IMR-90 (cell line): Measurements from ENCODE around the gene ZC3HAV1L. TPM values are rescaled to one million over a fixed set of nuclear protein-coding genes. Genes with fewer than 3 reads are reported as not detected.

Experiments
- ATAC-seq: fragments of 200-7000 bp; cut with Tn5 transposase; 2 replicates; pipeline ENCODE4 v1.9.1; 2020; ENCODE audit warnings: low read depth, mild to moderate bottlenecking, moderate library complexity
- BruUV-seq: library from RNA; stranded (reverse); fragments of 400-500 nt; replicated peaks from 2 replicates; lab custom pipeline; 2021; lab: Mats Ljungman, UMichigan
- CTCF ChIA-PET: fragments of 300-600 bp; formaldehyde crosslinking; extraction: SDS; loops from one replicate; lab custom pipeline; 2021; ENCODE audit warnings: antibody characterized with exemption; lab: Yijun Ruan, JAX
- POLR2A ChIA-PET: fragments of 300-600 bp; sonication (Branson Sonifier 250); formaldehyde crosslinking; loops from one replicate; lab custom pipeline; 2022; ENCODE audit warnings: antibody characterized with exemption; ENCODE audit not compliant: unreplicated experiment; lab: Charles Lee
- DNase-seq: peaks from one replicate; pipeline ENCODE4 v3.0.0; 2013
- H2AFZ ChIP-seq: replicated peaks from 2 replicates; pipeline ENCODE3; 2013; ENCODE audit warnings: low read length, mild to moderate bottlenecking; ENCODE audit not compliant: poor library complexity
- H2AK5ac ChIP-seq: 2 replicates; pipeline ENCODE4 v1.6.1; 2013; ENCODE audit warnings: low read depth, low read length, inconsistent platforms
- H2AK9ac ChIP-seq: replicated peaks from 2 replicates; pipeline ENCODE3; 2013; ENCODE audit warnings: mild to moderate bottlenecking, low read depth, low read length, moderate library complexity; ENCODE audit not compliant: poor library complexity
- H2BK120ac ChIP-seq: 2 replicates; pipeline ENCODE4 v1.6.1; 2013; ENCODE audit warnings: low read depth, low read length, inconsistent platforms
- H2BK15ac ChIP-seq: 3 replicates; pipeline ENCODE4 v1.6.1; 2013; ENCODE audit warnings: low read depth, low read length, inconsistent platforms
- H2BK20ac ChIP-seq: 2 replicates; pipeline ENCODE4 v1.6.1; 2013; ENCODE audit warnings: low read depth, mild to moderate bottlenecking, inconsistent platforms, low read length, moderate library complexity
- H2BK5ac ChIP-seq: 2 replicates; pipeline ENCODE4 v1.6.1; 2013; ENCODE audit warnings: mild to moderate bottlenecking, low read depth, low read length, inconsistent platforms; ENCODE audit not compliant: poor library complexity, severe bottlenecking
- H3K14ac ChIP-seq: replicated peaks from 2 replicates; pipeline ENCODE4 v1.6.1; 2013; ENCODE audit warnings: low read depth, low read length, inconsistent platforms
- H3K18ac ChIP-seq: 2 replicates; pipeline ENCODE4 v1.6.1; 2013; ENCODE audit warnings: low read depth, low read length, control low read depth
- H3K23ac ChIP-seq: 2 replicates; pipeline ENCODE4 v1.6.1; 2013; ENCODE audit warnings: low read depth, low read length, inconsistent platforms
- H3K27ac ChIP-seq: 2 replicates; pipeline ENCODE4 v1.5.1; 2013; ENCODE audit warnings: mild to moderate bottlenecking, control low read depth, low read length; ENCODE audit not compliant: insufficient read depth
- H3K27me3 ChIP-seq: 2 replicates; pipeline ENCODE4 v1.6.1; 2013; ENCODE audit warnings: low read length; ENCODE audit not compliant: control insufficient read depth, insufficient read depth
- H3K36me3 ChIP-seq: 2 replicates; pipeline ENCODE4 v1.6.1; 2013; ENCODE audit warnings: low read length, mixed read lengths; ENCODE audit not compliant: control insufficient read depth, insufficient read depth
- H3K4ac ChIP-seq: 2 replicates; pipeline ENCODE4 v1.6.1; 2013; ENCODE audit warnings: low read depth, low read length, inconsistent platforms
- H3K4me1 ChIP-seq: 2 replicates; pipeline ENCODE4 v1.6.1; 2013; ENCODE audit warnings: low read length, mixed read lengths; ENCODE audit not compliant: control insufficient read depth, insufficient read depth
- H3K4me2 ChIP-seq: 2 replicates; pipeline ENCODE4 v1.6.1; 2013; ENCODE audit warnings: low read depth, mild to moderate bottlenecking, control low read depth, low read length, moderate library complexity
- H3K4me3 ChIP-seq: 2 replicates; pipeline ENCODE4 v1.5.1; 2013; ENCODE audit warnings: low read depth, mild to moderate bottlenecking, control low read depth, low read length, moderate library complexity; ENCODE audit not compliant: insufficient read depth
- H3K56ac ChIP-seq: 2 replicates; pipeline ENCODE4 v1.6.1; 2013; ENCODE audit warnings: low read length, inconsistent platforms; ENCODE audit not compliant: insufficient read depth; ENCODE audit errors: extremely low read depth
- H3K79me1 ChIP-seq, 2 experiments: 2 replicates each; pipeline ENCODE4 v1.6.1; 2013; ENCODE audit warnings: low read length in 2 of 2, inconsistent platforms in 1 of 2, low read depth in 1 of 2
- H3K9ac ChIP-seq: 2 replicates; pipeline ENCODE4 v1.6.1; 2013; ENCODE audit warnings: low read depth, low read length, control low read depth
- H3K9me1 ChIP-seq: 2 replicates; pipeline ENCODE4 v1.6.1; 2013; ENCODE audit warnings: low read length, inconsistent platforms; ENCODE audit not compliant: insufficient read depth
- H3K9me3 ChIP-seq: 2 replicates; pipeline ENCODE4 v1.6.1; 2013; ENCODE audit warnings: low read length; ENCODE audit not compliant: control insufficient read depth, insufficient read depth
- H4K20me1 ChIP-seq: 2 replicates; pipeline ENCODE4 v1.6.1; 2013; ENCODE audit warnings: low read length, inconsistent platforms; ENCODE audit not compliant: insufficient read depth
- H4K5ac ChIP-seq: 2 replicates; pipeline ENCODE4 v1.6.1; 2013; ENCODE audit warnings: mild to moderate bottlenecking, low read depth, low read length, control low read depth
- H4K8ac ChIP-seq, 2 experiments: 2 replicates each; pipeline ENCODE4 v1.6.1; 2013; ENCODE audit warnings: low read depth in 2 of 2, low read length in 2 of 2, control low read depth in 1 of 2, inconsistent platforms in 1 of 2
- H4K91ac ChIP-seq: 2 replicates; pipeline ENCODE4 v1.6.1; 2013; ENCODE audit warnings: low read depth, low read length, inconsistent platforms; ENCODE audit not compliant: insufficient read depth
- CEBPB ChIP-seq: IDR thresholded peaks from 2 replicates; pipeline ENCODE4 v1.6.1; 2012; ENCODE audit warnings: low read depth, low read length, improper control_type of control experiment
- CHD1 ChIP-seq: IDR thresholded peaks from 2 replicates; pipeline ENCODE4 v1.6.1; 2012; ENCODE audit warnings: low read depth, low read length, improper control_type of control experiment
- CTCF ChIP-seq: conservative IDR thresholded peaks from 2 replicates; pipeline ENCODE4 v1.5.1; 2012; ENCODE audit warnings: mild to moderate bottlenecking, low read depth, low read length, improper control_type of control experiment
- FOS ChIP-seq: fragments of 150-350 bp; IDR thresholded peaks from 2 replicates; pipeline ENCODE4 v1.6.1; 2016; ENCODE audit warnings: low read depth, low read length
- MAFK ChIP-seq: IDR thresholded peaks from 2 replicates; pipeline ENCODE4 v1.6.1; 2012; ENCODE audit warnings: low read depth, low read length, improper control_type of control experiment
- MXI1 ChIP-seq: IDR thresholded peaks from 2 replicates; pipeline ENCODE4 v1.6.1; 2012; ENCODE audit warnings: low read depth, mild to moderate bottlenecking, low read length, moderate library complexity, borderline replicate concordance
- NFE2L2 ChIP-seq: fragments of 150-350 bp; IDR thresholded peaks from 2 replicates; pipeline ENCODE4 v1.6.1; 2016; ENCODE audit warnings: low read depth, mild to moderate bottlenecking, low read length
- POLR2A ChIP-seq: IDR thresholded peaks from 2 replicates; pipeline ENCODE4 v1.6.1; 2012; ENCODE audit warnings: mild to moderate bottlenecking, low read depth, low read length
- RAD21 ChIP-seq: IDR thresholded peaks from 2 replicates; pipeline ENCODE4 v1.6.1; 2012; ENCODE audit warnings: low read length, improper control_type of control experiment
- RCOR1 ChIP-seq: IDR thresholded peaks from 2 replicates; pipeline ENCODE4 v1.6.1; 2012; ENCODE audit warnings: mild to moderate bottlenecking, low read length, improper control_type of control experiment; ENCODE audit not compliant: insufficient replicate concordance
- RFX5 ChIP-seq: IDR thresholded peaks from 2 replicates; pipeline ENCODE4 v1.8.0; 2012; ENCODE audit warnings: low read depth, mild to moderate bottlenecking, low read length, moderate library complexity
- SMC3 ChIP-seq: fragments of 150-350 bp; IDR thresholded peaks from 2 replicates; pipeline ENCODE4 v1.6.1; 2016; ENCODE audit warnings: low read depth, mild to moderate bottlenecking, antibody characterized with exemption, low read length, moderate library complexity
- dilution Hi-C: fragments of 300-500 bp; cut with HindIII; formaldehyde crosslinking; loops from one replicate; pipeline ENCODE4 v1.14.3; 2018; ENCODE audit warnings: low sequenced_read_pairs; ENCODE audit not compliant: unreplicated experiment
- in situ Hi-C: fragments of 300-500 bp; cut with MboI; formaldehyde crosslinking; loops from 3 replicates; pipeline ENCODE4 v1.14.3; 2019; ENCODE audit warnings: low sequenced_read_pairs, inconsistent platforms, mixed read lengths
- intact Hi-C: fragments of 100-400 bp; cut with micrococcal nuclease; formaldehyde crosslinking; loops from 2 replicates; pipeline ENCODE4 v1.10.0; 2022
- polyA plus RNA-seq, 3 experiments: library from polyadenylated mRNA; depleted of rRNA; stranded (reverse); fragments of >200 nt; gene quantifications; 2 replicates each; pipeline ENCODE4 v1.2.3, GENCODE V29; 2012; ENCODE audit warnings: low replicate concordance in 1 of 3
- total RNA-seq: library from RNA; depleted of rRNA; stranded (reverse); fragments of >200 nt; gene quantifications from 2 replicates; pipeline ENCODE4 v1.2.3, GENCODE V29; 2012
- TF ChIP-seq, protein P1 (sequence below): fragments of 150-350 bp; IDR thresholded peaks from 2 replicates; pipeline ENCODE4 v1.6.1; 2017; ENCODE audit warnings: mild to moderate bottlenecking, antibody characterized with exemption, low read length, low read depth

The ZC3HAV1L gene
- total and polyA plus RNA-seq, 2 of the 4 experiments (the other 2 are of a cell fraction), result 4.5 to 9.4 TPM

GRCh38 chr7:139051655-139052054 is 15.8 kb upstream of the ZC3HAV1L start:
- Histone ChIP-seq H3K23ac (no peak overlapping the region), H4K20me1 (no peaks in the 10 kb centered on the region), H2AFZ (no peak overlapping the region), H2AK9ac (no peak overlapping the region), H4K5ac (no peak overlapping the region), H3K79me1 (no peaks in the 10 kb centered on the region), H3K4me3 (no peak overlapping the region), H3K4me1 (no peaks in the 10 kb centered on the region), H3K27ac (no peak overlapping the region), H3K56ac (no peak overlapping the region), H4K8ac (no peak overlapping the region), H3K4ac (no peak overlapping the region), H3K9ac (no peak overlapping the region), H3K18ac (no peak overlapping the region), H2AK5ac (no peak overlapping the region), H2BK5ac (no peak overlapping the region), H3K14ac (no peak overlapping the region), H4K91ac (no peak overlapping the region), H3K4me2 (no peak overlapping the region), H2BK15ac (no peak overlapping the region), H2BK20ac (no peak overlapping the region), H2BK120ac (no peak overlapping the region), H3K9me1 (peaks cover 7% of the 10 kb centered on the region; the same call in 1 of the 2 replicates), H3K27me3 (no peaks in the 10 kb centered on the region), H3K9me3 (no peaks in the 10 kb centered on the region), H3K36me3 (peaks cover 17% of the 10 kb centered on the region)
- dilution Hi-C loops (no loop called here), in situ Hi-C loops (no loop called here), intact Hi-C loops (no loop called here)
- BruUV-seq, result no TSS peak
- POLR2A ChIA-PET, result no interaction called here
- TF ChIP-seq SMC3 (no peak), MXI1 (no peak), RFX5 (no peak), CEBPB (no peak), RAD21 (no peak), POLR2A (no peak), RCOR1 (no peak), CHD1 (no peak), MAFK (no peak), CTCF (no peak), NFE2L2 (no peak), FOS (no peak)
- TF ChIP-seq, protein P1, sequence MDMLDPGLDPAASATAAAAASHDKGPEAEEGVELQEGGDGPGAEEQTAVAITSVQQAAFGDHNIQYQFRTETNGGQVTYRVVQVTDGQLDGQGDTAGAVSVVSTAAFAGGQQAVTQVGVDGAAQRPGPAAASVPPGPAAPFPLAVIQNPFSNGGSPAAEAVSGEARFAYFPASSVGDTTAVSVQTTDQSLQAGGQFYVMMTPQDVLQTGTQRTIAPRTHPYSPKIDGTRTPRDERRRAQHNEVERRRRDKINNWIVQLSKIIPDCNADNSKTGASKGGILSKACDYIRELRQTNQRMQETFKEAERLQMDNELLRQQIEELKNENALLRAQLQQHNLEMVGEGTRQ, result no peak
- CTCF ChIA-PET, result no interaction called here
- no peak for DNase-seq
- ATAC-seq, result no peak
